GM12892 (cell line): ENCODE results near the gene NUCB1.

Experiments used
- DNase-seq: peaks from one replicate; pipeline ENCODE4 v3.0.0; 2011; ENCODE audit not compliant: insufficient read length
- FAIRE-seq: peaks from 2 replicates; lab custom pipeline; 2011; peaks lifted over from hg19 to GRCh38; lab: Jason Lieb, UNC
- POLR2A ChIP-seq: IDR thresholded peaks from 2 replicates; pipeline ENCODE4 v1.6.1; 2011; ENCODE audit warnings: low read depth, low read length, control low read depth
- POLR2AphosphoS5 ChIP-seq: IDR thresholded peaks from 2 replicates; pipeline ENCODE4 v1.6.1; 2011; ENCODE audit warnings: low read depth, low read length, control low read depth
- TAF1 ChIP-seq: IDR thresholded peaks from 2 replicates; pipeline ENCODE4 v1.6.1; 2011; ENCODE audit warnings: low read depth, mild to moderate bottlenecking, control low read depth, low read length, borderline replicate concordance

Gene NUCB1

GRCh38 chr19:48970139-48970766, 70.1 kb downstream of the NUCB1 start:
- TF ChIP-seq POLR2A (no peak), POLR2AphosphoS5 (no peak), TAF1 (no peak)
- FAIRE-seq (no peak), DNase-seq (no peak)

DNA sequence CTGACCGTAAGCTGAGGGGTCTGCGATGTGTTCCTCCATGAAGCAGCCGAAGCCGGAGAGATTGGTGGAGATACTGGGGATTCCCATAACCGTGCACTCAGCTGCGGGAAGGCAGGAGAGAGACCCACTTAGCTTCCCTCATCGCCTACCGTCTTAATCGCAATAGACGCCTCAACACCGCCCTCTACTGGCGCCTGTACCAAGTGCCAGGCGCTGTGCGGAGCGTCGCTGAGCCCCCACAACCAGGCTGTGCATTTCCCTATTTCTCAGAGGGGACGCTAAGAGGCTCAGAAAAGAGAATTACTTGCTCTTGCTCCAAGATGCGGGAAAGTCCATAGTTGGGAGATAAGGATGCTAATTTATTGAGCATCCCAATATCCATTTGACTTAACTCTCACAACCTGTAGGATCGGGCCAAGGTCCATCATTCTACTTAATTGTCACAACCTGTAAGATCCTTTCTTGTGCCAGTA, 70.8 kb downstream of the NUCB1 start:
- FAIRE-seq = peak; percentile 5
- DNase-seq = peak; percentile 70
- TF ChIP-seq POLR2AphosphoS5 = no peak
- no peak for TF ChIP-seq POLR2A
- TF ChIP-seq TAF1 = no peak
